Esophagus muscularis mucosa (tissue), 4 donors: Measurements from ENCODE around the gene RAD51AP1. TPM values are rescaled to one million over a fixed set of nuclear protein-coding genes. Genes with fewer than 3 reads are reported as not detected.

Experiments
- DNase-seq: peaks from one replicate; pipeline ENCODE4 v3.0.0-alpha.2; 2017; ENCODE audit errors: extremely low spot score
- H3K27ac ChIP-seq, 4 donors: fragments of 200-600 bp; sonication (generic); replicated peaks in 1 of 4; 1 replicate in 3 of 4; 2 replicates in 1 of 4; pipeline ENCODE4 v1.5.1; 2016 to 2019; ENCODE audit warnings: mild to moderate bottlenecking in 1 of 4
- H3K27me3 ChIP-seq, 4 donors: fragments of 200-600 bp; sonication (generic); one replicate each; pipeline versions ENCODE4 v1.5.1 to v1.6.0; 2016 to 2019
- H3K36me3 ChIP-seq, 4 donors: fragments of 200-600 bp; sonication (generic); one replicate each; pipeline ENCODE4 v1.5.1; 2016 to 2019
- H3K4me1 ChIP-seq, 4 donors: fragments of 200-600 bp; sonication (generic); one replicate each; pipeline ENCODE4 v1.5.1; 2016 to 2019
- H3K4me3 ChIP-seq, 4 donors: fragments of 200-600 bp; sonication (generic); 1 replicate in 2 of 4; 2 replicates in 2 of 4; pipeline ENCODE4 v1.5.1; 2016 to 2019; ENCODE audit warnings: mild to moderate bottlenecking in 4 of 4, moderate library complexity in 1 of 4
- H3K9me3 ChIP-seq, 4 donors: fragments of 200-600 bp; sonication (generic); 1 replicate in 3 of 4; 2 replicates in 1 of 4; pipeline ENCODE4 v1.5.1; 2016 to 2019
- CTCF ChIP-seq, 3 experiments: fragments of 200-600 bp in 2 of 3; fragments of 450-650 bp in 1 of 3; sonication (generic) in 2 of 3; IDR thresholded peaks; one replicate each; pipeline ENCODE4 v1.5.1; 2017 to 2019; ENCODE audit warnings: antibody characterized with exemption in 3 of 3, mild to moderate bottlenecking in 2 of 3, moderate library complexity in 1 of 3
- EP300 ChIP-seq: sonication (generic); formaldehyde crosslinking; IDR thresholded peaks from one replicate; pipeline ENCODE4 v1.6.1; 2017; ENCODE audit warnings: antibody characterized with exemption
- POLR2A ChIP-seq: fragments of 450-650 bp; IDR thresholded peaks from one replicate; pipeline ENCODE4 v1.6.1; 2017; ENCODE audit warnings: antibody characterized with exemption, moderate library complexity, mild to moderate bottlenecking, low read depth
- POLR2AphosphoS5 ChIP-seq, 2 donors: sonication (generic); formaldehyde crosslinking; IDR thresholded peaks; one replicate each; pipeline ENCODE4 v1.6.1; 2017; ENCODE audit warnings: antibody characterized with exemption in 2 of 2
- WGBS: methylation state at CpG from one replicate; pipeline ENCODE4 v1.1.5; 2018; 5-methylcytosine and 5-hydroxymethylcytosine counted together
- intact Hi-C: fragments of 100-400 bp; cut with DNase I; formaldehyde crosslinking; loops from one replicate; pipeline ENCODE4 v1.15.1; 2023
- total RNA-seq, 4 donors: library from RNA; depleted of rRNA; stranded (reverse); fragments of >200 nt; gene quantifications; one replicate each; pipeline versions ENCODE4 v1.1.0 to v1.2.1, GENCODE V29; 2016

Gene RAD51AP1
- total RNA-seq, 4 donors from 2014 or later = 0.58 to 1.4 (median 0.75) TPM

- peak within 1 kb of the TSS; percentile 40 to 56 (median 42) for H3K4me3 ChIP-seq
- no peak for DNase-seq
- peak in 1 of 2 donors; percentile 32 for TF ChIP-seq POLR2AphosphoS5 (IDR thresholded peaks at IDR 0.05)
- no peak for TF ChIP-seq EP300
- intact Hi-C loops = no loop called here
- no peak within 1 kb of the TSS for H3K27ac ChIP-seq
- peaks cover 0 to 19% (median 0%) of the 10 kb centered on the region in 4 donors for H3K27me3 ChIP-seq
- 9% methylated on average over 43 of the region's 44 CpGs for WGBS
- peaks cover 10 to 13% (median 11%) of the 10 kb centered on the region in 4 donors for H3K4me1 ChIP-seq
- H3K36me3 ChIP-seq = no peaks in the 10 kb centered on the region
- no peaks in the 10 kb centered on the region for H3K9me3 ChIP-seq
Measured at GRCh38 chr12:4562034-4562657, 23.5 kb downstream of the RAD51AP1 start, which contains the start of gene DYRK4. Gene DYRK4 (plus strand): TSS chr12:4562208. CDS start chr12:4562246, 38 bp downstream.

GRCh38 chr12:4563336-4563735, 24.6 kb downstream of the RAD51AP1 start:
- DNase-seq = no peak
- Histone ChIP-seq H3K4me1 (peaks cover 10 to 13% (median 11%) of the 10 kb centered on the region in 4 donors), H3K4me3 (no peak overlapping the region), H3K27me3 (peaks cover 0 to 19% (median 0%) of the 10 kb centered on the region in 4 donors), H3K36me3 (no peaks in the 10 kb centered on the region), H3K27ac (no peak overlapping the region), H3K9me3 (no peaks in the 10 kb centered on the region)
- TF ChIP-seq POLR2AphosphoS5 (IDR thresholded peaks at IDR 0.05) (no peak), EP300 (no peak), POLR2A (no peak), CTCF (IDR thresholded peaks at IDR 0.05) (no peak)
- 90% methylated on average over 3 of the region's 3 CpGs for WGBS
- intact Hi-C loops = no loop called here

DNA sequence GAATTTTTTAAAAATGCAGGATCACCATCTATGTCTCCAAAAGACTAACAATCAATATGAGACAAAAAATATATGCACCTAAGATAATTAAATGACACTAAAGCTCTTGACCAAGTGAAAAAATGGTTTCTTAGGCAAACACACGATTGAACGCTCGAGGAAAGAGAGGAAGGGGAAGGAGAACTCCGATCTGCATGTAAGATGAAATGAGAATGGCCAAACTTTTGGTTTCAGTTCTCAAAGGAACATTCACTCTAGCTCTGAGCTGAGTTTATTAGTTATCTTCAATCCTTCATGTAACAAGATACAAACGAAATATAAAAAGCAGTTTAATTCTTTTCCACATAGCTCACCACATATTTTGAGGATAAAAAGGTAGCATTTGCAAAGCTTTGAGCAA, 26.1 kb downstream of the RAD51AP1 start:
- H3K4me1 ChIP-seq = peaks cover 10 to 13% (median 11%) of the 10 kb centered on the region in 4 donors
- 65% methylated on average over 5 of the region's 5 CpGs for WGBS

DNA sequence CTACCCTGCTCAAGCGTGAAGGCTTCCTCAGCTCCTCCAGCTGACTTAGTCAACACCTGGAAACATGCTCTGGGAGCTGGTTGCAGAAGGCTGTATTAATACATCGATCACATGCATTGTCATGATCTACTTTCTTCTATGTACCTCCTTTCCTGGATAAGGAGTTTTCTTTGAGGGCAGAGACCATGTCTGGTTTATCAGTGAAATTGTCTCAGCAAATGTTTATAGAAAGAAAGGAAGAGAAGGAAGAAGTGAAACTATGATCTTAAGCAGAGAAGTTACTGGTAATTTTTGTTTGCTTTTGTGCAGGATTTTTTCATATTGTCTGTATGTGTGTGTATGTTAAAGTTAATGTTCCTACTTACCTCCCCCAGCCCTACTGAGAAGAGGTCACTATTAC, 27.8 kb downstream of the RAD51AP1 start:
- peaks cover 0 to 19% (median 0%) of the 10 kb centered on the region in 4 donors for H3K27me3 ChIP-seq
- peaks cover 10 to 13% (median 11%) of the 10 kb centered on the region in 4 donors for H3K4me1 ChIP-seq
- H3K4me3 ChIP-seq = no peak overlapping the region
- DNase-seq = peak; percentile 29
- 90% methylated on average over 2 of the region's 2 CpGs for WGBS
- H3K36me3 ChIP-seq = no peaks in the 10 kb centered on the region
- intact Hi-C loops = no loop called here
- no peak overlapping the region for H3K27ac ChIP-seq
- H3K9me3 ChIP-seq = no peaks in the 10 kb centered on the region
- TF ChIP-seq CTCF (IDR thresholded peaks at IDR 0.05) (no peak), POLR2AphosphoS5 (IDR thresholded peaks at IDR 0.05) (no peak), EP300 (no peak), POLR2A (no peak)

More for the DNA sequence above, 26.1 kb downstream of the RAD51AP1 start:
- TF ChIP-seq POLR2A (no peak), EP300 (no peak), CTCF (IDR thresholded peaks at IDR 0.05) (no peak), POLR2AphosphoS5 (IDR thresholded peaks at IDR 0.05) (no peak)
- Histone ChIP-seq H3K36me3 (no peaks in the 10 kb centered on the region), H3K27me3 (peaks cover 0 to 19% (median 0%) of the 10 kb centered on the region in 4 donors), H3K27ac (no peak overlapping the region), H3K4me3 (no peak overlapping the region), H3K9me3 (no peaks in the 10 kb centered on the region)
- intact Hi-C loops = no loop called here
- DNase-seq = no peak

DNA sequence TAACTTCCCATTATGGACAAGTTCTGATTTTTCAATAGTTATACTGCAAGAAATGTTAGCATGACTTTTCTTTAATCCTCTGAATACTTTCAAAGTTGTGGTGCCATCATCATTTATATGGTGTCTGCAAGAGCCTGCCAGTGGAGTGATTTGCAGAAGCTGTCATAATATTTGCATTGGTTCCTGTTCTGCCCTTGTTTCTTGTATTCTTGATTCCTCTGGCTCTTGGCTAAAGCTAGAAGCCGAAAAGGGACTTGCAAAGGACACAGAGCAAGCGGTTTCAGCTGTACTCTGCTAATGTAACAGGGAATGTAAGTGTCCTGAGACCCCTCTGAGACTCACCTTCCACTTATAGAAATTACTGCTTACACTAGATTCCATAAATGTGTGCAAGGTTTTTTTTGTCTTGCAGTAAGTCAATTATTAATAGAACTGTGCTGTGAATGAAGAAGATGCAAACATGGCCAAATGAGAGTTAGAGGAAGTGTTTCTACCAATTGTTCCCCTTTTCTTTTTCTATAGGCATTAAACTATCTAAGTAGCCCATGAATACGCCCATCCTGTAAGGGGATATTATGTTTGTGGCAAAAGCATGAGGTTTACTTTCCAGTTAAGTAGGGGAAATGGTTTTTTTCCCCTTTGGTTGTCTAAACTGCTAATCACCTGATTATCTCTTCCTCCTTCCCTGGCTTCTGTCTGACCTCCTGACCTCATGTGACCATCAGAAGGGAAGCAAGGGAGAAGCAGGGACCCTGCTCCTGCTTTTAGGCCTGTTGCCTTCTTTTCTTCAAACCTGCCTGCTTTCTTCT, 28.6 kb downstream of the RAD51AP1 start:
- H3K9me3 ChIP-seq = no peaks in the 10 kb centered on the region
- no peaks in the 10 kb centered on the region for H3K36me3 ChIP-seq
- peaks cover 0 to 19% (median 0%) of the 10 kb centered on the region in 4 donors for H3K27me3 ChIP-seq
- no peak for TF ChIP-seq EP300
- TF ChIP-seq CTCF (IDR thresholded peaks at IDR 0.05) = no peak
- TF ChIP-seq POLR2AphosphoS5 (IDR thresholded peaks at IDR 0.05) = no peak
- TF ChIP-seq POLR2A = no peak
- H3K4me1 ChIP-seq = peaks cover 2 to 6% (median 4%) of the 10 kb centered on the region in 4 donors
- 65% methylated on average over 3 of the region's 3 CpGs for WGBS
- peak; percentile 57 for DNase-seq
- no peak overlapping the region for H3K4me3 ChIP-seq
- no peak overlapping the region for H3K27ac ChIP-seq
- intact Hi-C loops = no loop called here
